ENCODE measurements around the gene ARHGDIG. TPM values are rescaled to one million over a fixed set of nuclear protein-coding genes. Genes with fewer than 3 reads are reported as not detected.
"Not testable (repeated sequence)": the region's sequence is repeated elsewhere in the genome, so short reads cannot be mapped to it uniquely, and the experiment has no call there.

Gene ARHGDIG
- 0.99 TPM for total RNA-seq

GRCh38 chr16:280552-280951, at the start of gene ARHGDIG:
ARHGDIG (plus strand) TSS chr16:280591; CDS start chr16:280681, 90 bp downstream.
- no peak for DNase-seq

- DNase-seq: no peak
Observed at GRCh38 chr16:230949-231348, 49.4 kb upstream of the ARHGDIG start.

- peak; percentile 93 for DNase-seq
Observed at GRCh38 chr16:234468-235305, 45.7 kb upstream of the ARHGDIG start, which contains the start of gene FAM234A. FAM234A (plus strand) TSS chr16:234821; CDS start chr16:254414, 19,593 bp downstream.

- no peak for DNase-seq
Observed at GRCh38 chr16:239948-240277, 40.5 kb upstream of the ARHGDIG start.

- no peak for DNase-seq
Observed at GRCh38 chr16:240559-240958, 39.8 kb upstream of the ARHGDIG start.

- DNase-seq: no peak
Observed at GRCh38 chr16:242281-242680, 38.1 kb upstream of the ARHGDIG start.

- DNase-seq: no peak
Observed at GRCh38 chr16:243348-243747, 37.0 kb upstream of the ARHGDIG start.

GRCh38 chr16:245105-245504, 35.3 kb upstream of the ARHGDIG start:
- DNase-seq: no peak

- no peak for DNase-seq
Observed at GRCh38 chr16:247027-247426, 33.4 kb upstream of the ARHGDIG start.

GRCh38 chr16:249431-249830, 31.0 kb upstream of the ARHGDIG start:
- no peak for DNase-seq

- DNase-seq: no peak
Observed at GRCh38 chr16:252366-253337, 27.7 kb upstream of the ARHGDIG start.

GRCh38 chr16:253833-254232, 26.6 kb upstream of the ARHGDIG start:
- DNase-seq: no peak

- DNase-seq: no peak
Observed at GRCh38 chr16:254461-254860, 25.9 kb upstream of the ARHGDIG start.

GRCh38 chr16:255183-255582, 25.2 kb upstream of the ARHGDIG start:
- DNase-seq: no peak

GRCh38 chr16:258091-258490, 22.3 kb upstream of the ARHGDIG start:
- DNase-seq: not testable (repeated sequence)

GRCh38 chr16:259226-259625, 21.2 kb upstream of the ARHGDIG start:
- no peak for DNase-seq

- no peak for DNase-seq
Observed at GRCh38 chr16:259814-260253, 20.6 kb upstream of the ARHGDIG start.

GRCh38 chr16:260326-260725, 20.1 kb upstream of the ARHGDIG start:
- no peak for DNase-seq

- no peak for DNase-seq
Observed at GRCh38 chr16:261031-261691, 19.2 kb upstream of the ARHGDIG start.

GRCh38 chr16:262121-262745, 18.2 kb upstream of the ARHGDIG start:
- DNase-seq: no peak

GRCh38 chr16:263182-263774, 17.1 kb upstream of the ARHGDIG start:
- DNase-seq: no peak

GRCh38 chr16:263944-264343, 16.4 kb upstream of the ARHGDIG start:
- no peak for DNase-seq

Measured in skin of body (tissue), 2 donors.